HEK293T (cell line): ENCODE data around the gene NKAPD1.

Experiments
- ELF4 ChIP-seq: fragments of 450-650 bp; IDR thresholded peaks from 2 replicates; pipeline ENCODE4 v1.6.1; 2017; ENCODE audit warnings: antibody characterized with exemption
- FOXA1 ChIP-seq: fragments of 450-650 bp; IDR thresholded peaks from 2 replicates; pipeline ENCODE4 v1.6.1; 2016; ENCODE audit warnings: mild to moderate bottlenecking
- SP1 ChIP-seq: fragments of 450-650 bp; IDR thresholded peaks from 2 replicates; pipeline ENCODE4 v1.6.1; 2017
- SUZ12 ChIP-seq: fragments of 450-650 bp; IDR thresholded peaks from 2 replicates; pipeline ENCODE4 v1.6.1; 2016; ENCODE audit warnings: mild to moderate bottlenecking
- ZNF384 ChIP-seq: fragments of 450-650 bp; IDR thresholded peaks from 2 replicates; pipeline ENCODE4 v1.6.1; 2016
- TF ChIP-seq, protein P1 (sequence below): fragments of 450-650 bp; IDR thresholded peaks from 2 replicates; pipeline ENCODE4 v1.6.1; 2016

- no peak for TF ChIP-seq SUZ12
- TF ChIP-seq FOXA1, result no peak
- TF ChIP-seq SP1, result no peak
- TF ChIP-seq ZNF384, result no peak
- TF ChIP-seq, protein P1, sequence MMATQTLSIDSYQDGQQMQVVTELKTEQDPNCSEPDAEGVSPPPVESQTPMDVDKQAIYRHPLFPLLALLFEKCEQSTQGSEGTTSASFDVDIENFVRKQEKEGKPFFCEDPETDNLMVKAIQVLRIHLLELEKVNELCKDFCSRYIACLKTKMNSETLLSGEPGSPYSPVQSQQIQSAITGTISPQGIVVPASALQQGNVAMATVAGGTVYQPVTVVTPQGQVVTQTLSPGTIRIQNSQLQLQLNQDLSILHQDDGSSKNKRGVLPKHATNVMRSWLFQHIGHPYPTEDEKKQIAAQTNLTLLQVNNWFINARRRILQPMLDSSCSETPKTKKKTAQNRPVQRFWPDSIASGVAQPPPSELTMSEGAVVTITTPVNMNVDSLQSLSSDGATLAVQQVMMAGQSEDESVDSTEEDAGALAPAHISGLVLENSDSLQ, result no peak
- no peak for TF ChIP-seq ELF4
These were observed 29.1 kb upstream of the NKAPD1 start for GRCh38 chr11:112044961-112045360.
